ENCODE data around the gene NAV3. TPM values are rescaled to one million over a fixed set of nuclear protein-coding genes. Genes with fewer than 3 reads are reported as not detected.

The NAV3 gene
- total RNA-seq, 1 experiment from 2014 or later = 18.0 TPM

DNA sequence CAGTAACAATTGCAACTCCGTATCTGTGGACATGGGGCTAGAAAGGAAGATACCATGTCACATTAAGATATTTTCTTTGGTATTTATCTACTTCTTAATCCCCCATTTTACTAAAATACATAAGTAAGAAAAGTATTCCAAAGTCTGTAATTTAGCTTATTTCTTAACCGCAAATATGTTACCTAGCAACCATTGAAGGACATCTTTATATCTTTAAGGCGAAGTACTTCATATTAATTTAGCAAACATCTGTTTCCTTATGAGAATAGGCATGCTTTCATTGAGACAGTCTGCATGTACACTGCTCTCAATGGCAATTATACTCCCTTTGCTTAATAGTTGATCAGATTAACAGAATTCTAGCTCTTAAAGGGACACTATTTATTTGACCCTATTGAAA, 88.8 kb downstream of the NAV3 start:
- Histone ChIP-seq H3K27ac (ENCODE audit: low read depth, low read length, poor library complexity, severe bottlenecking) (no peak overlapping the region), H3K9me3 (ENCODE audit: low read depth, low read length, poor library complexity, severe bottlenecking) (no peaks in the 10 kb centered on the region), H3K4me3 (ENCODE audit: low read depth, low read length, poor library complexity, severe bottlenecking) (no peak overlapping the region), H3K4me1 (ENCODE audit: insufficient read depth, low read length, poor library complexity, severe bottlenecking) (peaks cover 44% of the 10 kb centered on the region), H3K36me3 (ENCODE audit: insufficient read depth, low read length, poor library complexity, severe bottlenecking) (no peaks in the 10 kb centered on the region), H3K27me3 (replicated peaks; ENCODE audit: insufficient read depth, low read depth, low read length, poor library complexity) (no peaks in the 10 kb centered on the region)
- intact Hi-C loops (cut with micrococcal nuclease; ENCODE audit: unreplicated experiment) = no loop called here
- no TSS peak for BruUV-seq (replicated peaks)
- ChIA-PET CTCF (no interaction called here), POLR2A (ENCODE audit: low non-redundant PET) (no interaction called here)
- TF ChIP-seq EZH2 (IDR thresholded peaks at IDR 0.05; ENCODE audit: borderline replicate concordance, low read depth, low read length, poor library complexity, severe bottlenecking) = no peak
- TF ChIP-seq, protein P1, sequence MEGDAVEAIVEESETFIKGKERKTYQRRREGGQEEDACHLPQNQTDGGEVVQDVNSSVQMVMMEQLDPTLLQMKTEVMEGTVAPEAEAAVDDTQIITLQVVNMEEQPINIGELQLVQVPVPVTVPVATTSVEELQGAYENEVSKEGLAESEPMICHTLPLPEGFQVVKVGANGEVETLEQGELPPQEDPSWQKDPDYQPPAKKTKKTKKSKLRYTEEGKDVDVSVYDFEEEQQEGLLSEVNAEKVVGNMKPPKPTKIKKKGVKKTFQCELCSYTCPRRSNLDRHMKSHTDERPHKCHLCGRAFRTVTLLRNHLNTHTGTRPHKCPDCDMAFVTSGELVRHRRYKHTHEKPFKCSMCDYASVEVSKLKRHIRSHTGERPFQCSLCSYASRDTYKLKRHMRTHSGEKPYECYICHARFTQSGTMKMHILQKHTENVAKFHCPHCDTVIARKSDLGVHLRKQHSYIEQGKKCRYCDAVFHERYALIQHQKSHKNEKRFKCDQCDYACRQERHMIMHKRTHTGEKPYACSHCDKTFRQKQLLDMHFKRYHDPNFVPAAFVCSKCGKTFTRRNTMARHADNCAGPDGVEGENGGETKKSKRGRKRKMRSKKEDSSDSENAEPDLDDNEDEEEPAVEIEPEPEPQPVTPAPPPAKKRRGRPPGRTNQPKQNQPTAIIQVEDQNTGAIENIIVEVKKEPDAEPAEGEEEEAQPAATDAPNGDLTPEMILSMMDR (conservative IDR thresholded peaks at IDR 0.05; ENCODE audit: low read depth, low read length) = no peak
- no peak for DNase-seq (ENCODE audit: low spot score)

GRCh38 chr12:77923882-77924281, 93.2 kb downstream of the NAV3 start:
- TF ChIP-seq, protein P1 (conservative IDR thresholded peaks at IDR 0.05; ENCODE audit: low read depth, low read length) = no peak
- TF ChIP-seq EZH2 (IDR thresholded peaks at IDR 0.05; ENCODE audit: borderline replicate concordance, low read depth, low read length, poor library complexity, severe bottlenecking) = no peak
- H3K4me1 ChIP-seq (ENCODE audit: insufficient read depth, low read length, poor library complexity, severe bottlenecking) = peaks cover 30% of the 10 kb centered on the region
- no peaks in the 10 kb centered on the region for H3K9me3 ChIP-seq (ENCODE audit: low read depth, low read length, poor library complexity, severe bottlenecking)
- no peaks in the 10 kb centered on the region for H3K36me3 ChIP-seq (ENCODE audit: insufficient read depth, low read length, poor library complexity, severe bottlenecking)
- H3K4me3 ChIP-seq (ENCODE audit: low read depth, low read length, poor library complexity, severe bottlenecking) = no peak overlapping the region
- H3K27me3 ChIP-seq (replicated peaks; ENCODE audit: insufficient read depth, low read depth, low read length, poor library complexity) = no peaks in the 10 kb centered on the region
- H3K27ac ChIP-seq (ENCODE audit: low read depth, low read length, poor library complexity, severe bottlenecking) = peak overlapping the region; percentile 44
- CTCF ChIA-PET = no interaction called here
- DNase-seq (ENCODE audit: low spot score) = peak; percentile 76
- intact Hi-C loops (cut with micrococcal nuclease; ENCODE audit: unreplicated experiment) = loop anchor here (10.0 kb wide), 1 partner anchor 309 kb away; no protein-coding TSS in a partner anchor
- no TSS peak for BruUV-seq (replicated peaks)
- POLR2A ChIA-PET (ENCODE audit: low non-redundant PET) = no interaction called here

DNA sequence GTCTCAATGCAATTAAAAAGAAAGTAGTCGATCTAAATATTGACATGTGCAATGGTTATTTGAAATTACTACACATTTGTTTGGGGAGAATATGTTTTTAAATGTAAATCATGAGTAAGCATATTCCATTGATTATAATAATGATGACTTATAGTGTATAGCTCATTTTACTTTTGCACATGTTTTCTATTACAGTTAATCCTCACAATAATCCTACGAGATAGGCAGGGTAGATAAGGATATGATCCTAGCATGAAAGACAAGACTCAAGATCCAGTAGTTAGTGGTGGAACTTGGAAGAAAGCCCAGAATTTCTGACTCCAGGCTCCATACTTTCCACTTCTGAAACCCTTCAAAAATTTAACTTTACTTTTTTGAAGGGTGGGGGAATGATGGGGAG, 94.0 kb downstream of the NAV3 start:
- Histone ChIP-seq H3K27me3 (replicated peaks; ENCODE audit: insufficient read depth, low read depth, low read length, poor library complexity) (no peaks in the 10 kb centered on the region), H3K27ac (ENCODE audit: low read depth, low read length, poor library complexity, severe bottlenecking) (peak overlapping the region; percentile 44), H3K4me1 (ENCODE audit: insufficient read depth, low read length, poor library complexity, severe bottlenecking) (peaks cover 28% of the 10 kb centered on the region), H3K4me3 (ENCODE audit: low read depth, low read length, poor library complexity, severe bottlenecking) (peak overlapping the region; percentile 2), H3K9me3 (ENCODE audit: low read depth, low read length, poor library complexity, severe bottlenecking) (no peaks in the 10 kb centered on the region), H3K36me3 (ENCODE audit: insufficient read depth, low read length, poor library complexity, severe bottlenecking) (no peaks in the 10 kb centered on the region)
- peak; percentile 88 for DNase-seq (ENCODE audit: low spot score)
- TF ChIP-seq EZH2 (IDR thresholded peaks at IDR 0.05; ENCODE audit: borderline replicate concordance, low read depth, low read length, poor library complexity, severe bottlenecking) = no peak
- TF ChIP-seq, protein P1 (conservative IDR thresholded peaks at IDR 0.05; ENCODE audit: low read depth, low read length) = no peak
- intact Hi-C loops (cut with micrococcal nuclease; ENCODE audit: unreplicated experiment) = loop anchor here (1.0 to 10.0 kb wide), 5 partner anchors 91 to 772 kb away; no protein-coding TSS in a partner anchor
- POLR2A ChIA-PET (ENCODE audit: low non-redundant PET) = no interaction called here
- BruUV-seq (replicated peaks) = no TSS peak
- CTCF ChIA-PET = interaction anchor here (0.7 to 2.3 kb wide), 3 partner anchors 34 to 542 kb away, joined by 3 to 12 read pairs (median 5); no protein-coding TSS in a partner anchor

Data from A673 (cell line).